ENCODE measurements around the gene SLC35C1. TPM values are rescaled to one million over a fixed set of nuclear protein-coding genes. Genes with fewer than 3 reads are reported as not detected.

The SLC35C1 gene
- total and polyA plus RNA-seq, 2 experiments from 2014 or later = 6.8 to 11.0 TPM

DNA sequence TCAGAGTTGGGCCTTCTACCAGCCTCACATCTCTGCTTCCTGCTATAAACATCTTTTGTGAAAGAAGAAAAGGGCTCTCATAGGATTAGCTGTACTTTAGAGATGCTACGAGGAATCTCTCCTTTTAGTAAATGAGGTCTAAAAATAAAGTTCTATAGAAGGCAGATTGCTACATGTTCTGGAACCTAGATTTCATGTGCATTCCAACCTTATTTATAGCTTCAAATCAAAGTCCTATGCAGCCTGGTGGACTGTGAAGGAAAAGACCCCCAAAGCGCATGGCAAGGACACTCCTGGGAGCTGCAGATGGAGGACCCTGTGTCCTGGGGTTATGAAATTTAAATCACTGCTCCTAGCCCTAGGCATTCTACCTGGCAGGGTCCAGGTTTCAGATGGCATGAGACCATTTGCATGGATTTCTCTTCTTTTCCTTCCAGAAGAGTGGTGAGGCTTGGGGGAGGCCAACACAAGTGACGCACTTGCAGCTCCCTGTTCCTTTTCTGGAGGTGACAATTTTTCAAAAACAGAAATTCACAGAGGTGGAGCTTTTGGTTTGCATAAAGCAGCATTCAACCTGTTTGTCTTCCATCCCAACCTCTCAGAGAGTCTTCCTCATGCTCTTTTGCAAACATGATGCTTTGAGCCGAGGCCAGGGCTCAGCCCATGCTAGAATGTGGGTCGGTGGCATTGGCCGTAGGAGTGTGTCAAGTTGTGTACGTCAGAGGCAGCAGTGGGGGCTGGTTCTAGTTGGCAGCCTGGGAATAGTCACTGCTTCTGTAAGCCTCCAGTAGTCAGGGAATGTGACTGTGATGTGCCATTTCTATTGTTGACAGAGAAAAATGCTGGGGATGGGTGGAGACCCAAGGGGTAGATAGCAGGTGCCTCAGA is 48.6 kb downstream of the SLC35C1 start:
- Histone ChIP-seq H3K4me2 (peak overlapping the region; percentile 36), H2AFZ (no peak overlapping the region), H3K27ac (ENCODE audit: low read depth) (no peak overlapping the region), H3K27me3 (ENCODE audit: insufficient read depth) (peaks cover 8% of the 10 kb centered on the region; the same call in 1 of the 2 replicates), H3K36me3 (ENCODE audit: insufficient read depth) (no peaks in the 10 kb centered on the region), H4K20me1 (replicated peaks; ENCODE audit: insufficient read depth) (peaks cover 42% of the 10 kb centered on the region), H3F3A (replicated peaks; ENCODE audit: low read depth) (0 out of 2 replicates have a peak, but pooled peaks cover 4% of the 10 kb centered on the region), H3K4me1 (ENCODE audit: insufficient read depth) (peaks cover 54% of the 10 kb centered on the region), H3K4me3 (no peak overlapping the region), H3K79me2 (replicated peaks; ENCODE audit: insufficient read depth) (peaks cover 25% of the 10 kb centered on the region), H3K9me2 (ENCODE audit: insufficient read depth) (no peaks in the 10 kb centered on the region)
- TF ChIP-seq NANOG (IDR thresholded peaks at IDR 0.05; ENCODE audit: borderline replicate concordance) = no peak
- no peak for TF ChIP-seq JUNB (IDR thresholded peaks at IDR 0.05; ENCODE audit: unreplicated experiment)
- no peak for TF ChIP-seq EZH2phosphoT487 (IDR thresholded peaks at IDR 0.05; ENCODE audit: unreplicated experiment)
- TF ChIP-seq CREB1 (CRISPR knock-in tag; IDR thresholded peaks at IDR 0.05; ENCODE audit: low read depth) = no peak
- TF ChIP-seq POLR2AphosphoS5 (IDR thresholded peaks at IDR 0.05; ENCODE audit: low read depth) = no peak
- TF ChIP-seq STAT1 (IDR thresholded peaks at IDR 0.05; ENCODE audit: unreplicated experiment) = no peak
- TF ChIP-seq, protein P1, sequence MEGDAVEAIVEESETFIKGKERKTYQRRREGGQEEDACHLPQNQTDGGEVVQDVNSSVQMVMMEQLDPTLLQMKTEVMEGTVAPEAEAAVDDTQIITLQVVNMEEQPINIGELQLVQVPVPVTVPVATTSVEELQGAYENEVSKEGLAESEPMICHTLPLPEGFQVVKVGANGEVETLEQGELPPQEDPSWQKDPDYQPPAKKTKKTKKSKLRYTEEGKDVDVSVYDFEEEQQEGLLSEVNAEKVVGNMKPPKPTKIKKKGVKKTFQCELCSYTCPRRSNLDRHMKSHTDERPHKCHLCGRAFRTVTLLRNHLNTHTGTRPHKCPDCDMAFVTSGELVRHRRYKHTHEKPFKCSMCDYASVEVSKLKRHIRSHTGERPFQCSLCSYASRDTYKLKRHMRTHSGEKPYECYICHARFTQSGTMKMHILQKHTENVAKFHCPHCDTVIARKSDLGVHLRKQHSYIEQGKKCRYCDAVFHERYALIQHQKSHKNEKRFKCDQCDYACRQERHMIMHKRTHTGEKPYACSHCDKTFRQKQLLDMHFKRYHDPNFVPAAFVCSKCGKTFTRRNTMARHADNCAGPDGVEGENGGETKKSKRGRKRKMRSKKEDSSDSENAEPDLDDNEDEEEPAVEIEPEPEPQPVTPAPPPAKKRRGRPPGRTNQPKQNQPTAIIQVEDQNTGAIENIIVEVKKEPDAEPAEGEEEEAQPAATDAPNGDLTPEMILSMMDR (conservative IDR thresholded peaks at IDR 0.05; ENCODE audit: low read depth in 2 of 2) = no peak
- no peak for TF ChIP-seq EZH2 (IDR thresholded peaks at IDR 0.05; ENCODE audit: low read depth, unreplicated experiment)
- no peak for TF ChIP-seq ZNF114 (CRISPR knock-in tag; IDR thresholded peaks at IDR 0.05)
- TF ChIP-seq, protein P2, sequence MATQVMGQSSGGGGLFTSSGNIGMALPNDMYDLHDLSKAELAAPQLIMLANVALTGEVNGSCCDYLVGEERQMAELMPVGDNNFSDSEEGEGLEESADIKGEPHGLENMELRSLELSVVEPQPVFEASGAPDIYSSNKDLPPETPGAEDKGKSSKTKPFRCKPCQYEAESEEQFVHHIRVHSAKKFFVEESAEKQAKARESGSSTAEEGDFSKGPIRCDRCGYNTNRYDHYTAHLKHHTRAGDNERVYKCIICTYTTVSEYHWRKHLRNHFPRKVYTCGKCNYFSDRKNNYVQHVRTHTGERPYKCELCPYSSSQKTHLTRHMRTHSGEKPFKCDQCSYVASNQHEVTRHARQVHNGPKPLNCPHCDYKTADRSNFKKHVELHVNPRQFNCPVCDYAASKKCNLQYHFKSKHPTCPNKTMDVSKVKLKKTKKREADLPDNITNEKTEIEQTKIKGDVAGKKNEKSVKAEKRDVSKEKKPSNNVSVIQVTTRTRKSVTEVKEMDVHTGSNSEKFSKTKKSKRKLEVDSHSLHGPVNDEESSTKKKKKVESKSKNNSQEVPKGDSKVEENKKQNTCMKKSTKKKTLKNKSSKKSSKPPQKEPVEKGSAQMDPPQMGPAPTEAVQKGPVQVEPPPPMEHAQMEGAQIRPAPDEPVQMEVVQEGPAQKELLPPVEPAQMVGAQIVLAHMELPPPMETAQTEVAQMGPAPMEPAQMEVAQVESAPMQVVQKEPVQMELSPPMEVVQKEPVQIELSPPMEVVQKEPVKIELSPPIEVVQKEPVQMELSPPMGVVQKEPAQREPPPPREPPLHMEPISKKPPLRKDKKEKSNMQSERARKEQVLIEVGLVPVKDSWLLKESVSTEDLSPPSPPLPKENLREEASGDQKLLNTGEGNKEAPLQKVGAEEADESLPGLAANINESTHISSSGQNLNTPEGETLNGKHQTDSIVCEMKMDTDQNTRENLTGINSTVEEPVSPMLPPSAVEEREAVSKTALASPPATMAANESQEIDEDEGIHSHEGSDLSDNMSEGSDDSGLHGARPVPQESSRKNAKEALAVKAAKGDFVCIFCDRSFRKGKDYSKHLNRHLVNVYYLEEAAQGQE (IDR thresholded peaks at IDR 0.05; ENCODE audit: unreplicated experiment) = no peak
- TF ChIP-seq, protein P3, sequence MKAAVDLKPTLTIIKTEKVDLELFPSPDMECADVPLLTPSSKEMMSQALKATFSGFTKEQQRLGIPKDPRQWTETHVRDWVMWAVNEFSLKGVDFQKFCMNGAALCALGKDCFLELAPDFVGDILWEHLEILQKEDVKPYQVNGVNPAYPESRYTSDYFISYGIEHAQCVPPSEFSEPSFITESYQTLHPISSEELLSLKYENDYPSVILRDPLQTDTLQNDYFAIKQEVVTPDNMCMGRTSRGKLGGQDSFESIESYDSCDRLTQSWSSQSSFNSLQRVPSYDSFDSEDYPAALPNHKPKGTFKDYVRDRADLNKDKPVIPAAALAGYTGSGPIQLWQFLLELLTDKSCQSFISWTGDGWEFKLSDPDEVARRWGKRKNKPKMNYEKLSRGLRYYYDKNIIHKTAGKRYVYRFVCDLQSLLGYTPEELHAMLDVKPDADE (IDR thresholded peaks at IDR 0.05) = no peak
- TF ChIP-seq, protein P4, sequence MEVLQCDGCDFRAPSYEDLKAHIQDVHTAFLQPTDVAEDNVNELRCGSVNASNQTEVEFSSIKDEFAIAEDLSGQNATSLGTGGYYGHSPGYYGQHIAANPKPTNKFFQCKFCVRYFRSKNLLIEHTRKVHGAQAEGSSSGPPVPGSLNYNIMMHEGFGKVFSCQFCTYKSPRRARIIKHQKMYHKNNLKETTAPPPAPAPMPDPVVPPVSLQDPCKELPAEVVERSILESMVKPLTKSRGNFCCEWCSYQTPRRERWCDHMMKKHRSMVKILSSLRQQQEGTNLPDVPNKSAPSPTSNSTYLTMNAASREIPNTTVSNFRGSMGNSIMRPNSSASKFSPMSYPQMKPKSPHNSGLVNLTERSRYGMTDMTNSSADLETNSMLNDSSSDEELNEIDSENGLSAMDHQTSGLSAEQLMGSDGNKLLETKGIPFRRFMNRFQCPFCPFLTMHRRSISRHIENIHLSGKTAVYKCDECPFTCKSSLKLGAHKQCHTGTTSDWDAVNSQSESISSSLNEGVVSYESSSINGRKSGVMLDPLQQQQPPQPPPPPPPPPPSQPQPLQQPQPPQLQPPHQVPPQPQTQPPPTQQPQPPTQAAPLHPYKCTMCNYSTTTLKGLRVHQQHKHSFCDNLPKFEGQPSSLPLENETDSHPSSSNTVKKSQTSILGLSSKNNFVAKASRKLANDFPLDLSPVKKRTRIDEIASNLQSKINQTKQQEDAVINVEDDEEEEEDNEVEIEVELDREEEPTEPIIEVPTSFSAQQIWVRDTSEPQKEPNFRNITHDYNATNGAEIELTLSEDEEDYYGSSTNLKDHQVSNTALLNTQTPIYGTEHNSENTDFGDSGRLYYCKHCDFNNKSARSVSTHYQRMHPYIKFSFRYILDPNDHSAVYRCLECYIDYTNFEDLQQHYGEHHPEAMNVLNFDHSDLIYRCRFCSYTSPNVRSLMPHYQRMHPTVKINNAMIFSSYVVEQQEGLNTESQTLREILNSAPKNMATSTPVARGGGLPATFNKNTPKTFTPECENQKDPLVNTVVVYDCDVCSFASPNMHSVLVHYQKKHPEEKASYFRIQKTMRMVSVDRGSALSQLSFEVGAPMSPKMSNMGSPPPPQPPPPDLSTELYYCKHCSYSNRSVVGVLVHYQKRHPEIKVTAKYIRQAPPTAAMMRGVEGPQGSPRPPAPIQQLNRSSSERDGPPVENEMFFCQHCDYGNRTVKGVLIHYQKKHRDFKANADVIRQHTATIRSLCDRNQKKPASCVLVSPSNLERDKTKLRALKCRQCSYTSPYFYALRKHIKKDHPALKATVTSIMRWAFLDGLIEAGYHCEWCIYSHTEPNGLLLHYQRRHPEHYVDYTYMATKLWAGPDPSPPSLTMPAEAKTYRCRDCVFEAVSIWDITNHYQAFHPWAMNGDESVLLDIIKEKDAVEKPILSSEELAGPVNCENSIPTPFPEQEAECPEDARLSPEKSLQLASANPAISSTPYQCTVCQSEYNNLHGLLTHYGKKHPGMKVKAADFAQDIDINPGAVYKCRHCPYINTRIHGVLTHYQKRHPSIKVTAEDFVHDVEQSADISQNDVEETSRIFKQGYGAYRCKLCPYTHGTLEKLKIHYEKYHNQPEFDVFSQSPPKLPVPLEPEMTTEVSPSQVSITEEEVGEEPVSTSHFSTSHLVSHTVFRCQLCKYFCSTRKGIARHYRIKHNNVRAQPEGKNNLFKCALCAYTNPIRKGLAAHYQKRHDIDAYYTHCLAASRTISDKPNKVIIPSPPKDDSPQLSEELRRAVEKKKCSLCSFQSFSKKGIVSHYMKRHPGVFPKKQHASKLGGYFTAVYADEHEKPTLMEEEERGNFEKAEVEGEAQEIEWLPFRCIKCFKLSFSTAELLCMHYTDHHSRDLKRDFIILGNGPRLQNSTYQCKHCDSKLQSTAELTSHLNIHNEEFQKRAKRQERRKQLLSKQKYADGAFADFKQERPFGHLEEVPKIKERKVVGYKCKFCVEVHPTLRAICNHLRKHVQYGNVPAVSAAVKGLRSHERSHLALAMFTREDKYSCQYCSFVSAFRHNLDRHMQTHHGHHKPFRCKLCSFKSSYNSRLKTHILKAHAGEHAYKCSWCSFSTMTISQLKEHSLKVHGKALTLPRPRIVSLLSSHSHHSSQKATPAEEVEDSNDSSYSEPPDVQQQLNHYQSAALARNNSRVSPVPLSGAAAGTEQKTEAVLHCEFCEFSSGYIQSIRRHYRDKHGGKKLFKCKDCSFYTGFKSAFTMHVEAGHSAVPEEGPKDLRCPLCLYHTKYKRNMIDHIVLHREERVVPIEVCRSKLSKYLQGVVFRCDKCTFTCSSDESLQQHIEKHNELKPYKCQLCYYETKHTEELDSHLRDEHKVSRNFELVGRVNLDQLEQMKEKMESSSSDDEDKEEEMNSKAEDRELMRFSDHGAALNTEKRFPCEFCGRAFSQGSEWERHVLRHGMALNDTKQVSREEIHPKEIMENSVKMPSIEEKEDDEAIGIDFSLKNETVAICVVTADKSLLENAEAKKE (CRISPR knock-in tag; IDR thresholded peaks at IDR 0.05) = no peak
- TF ChIP-seq ZNF331 (CRISPR knock-in tag; IDR thresholded peaks at IDR 0.05; ENCODE audit: low read depth) = no peak
- Mint-ChIP-seq H3K4me1 (peaks cover 51% of the 10 kb centered on the region), H3K9me3 (no peaks in the 10 kb centered on the region), H3K27me3 (ENCODE audit: insufficient read depth, low read depth, poor library complexity) (peaks cover 5% of the 10 kb centered on the region), H3K36me3 (ENCODE audit: low read depth) (0 out of 3 replicates have a peak, but pooled peaks cover 1% of the 10 kb centered on the region), H3K4me3 (no peak overlapping the region; the same call in 2 of the 3 replicates), H3K27ac (no peak overlapping the region)
- no peak for ATAC-seq
- DNase-seq (ENCODE audit: low spot score) = no peak
